Activated CD8-positive, alpha-beta memory T cell treated with anti-CD3 and anti-CD28 coated beads for 1 hour (primary cell): ENCODE results near the gene CFAP46.
"Not testable (repeated sequence)": the region's sequence is repeated elsewhere in the genome, so short reads cannot be mapped to it uniquely, and the experiment has no call there.

Experiments
- DNase-seq, 2 donors: peaks; one replicate each; pipeline ENCODE4 v3.0.0-alpha.2; 2020; ENCODE audit warnings: low read depth in 1 of 2; ENCODE audit errors: extremely low read depth in 1 of 2

The CFAP46 gene

DNA sequence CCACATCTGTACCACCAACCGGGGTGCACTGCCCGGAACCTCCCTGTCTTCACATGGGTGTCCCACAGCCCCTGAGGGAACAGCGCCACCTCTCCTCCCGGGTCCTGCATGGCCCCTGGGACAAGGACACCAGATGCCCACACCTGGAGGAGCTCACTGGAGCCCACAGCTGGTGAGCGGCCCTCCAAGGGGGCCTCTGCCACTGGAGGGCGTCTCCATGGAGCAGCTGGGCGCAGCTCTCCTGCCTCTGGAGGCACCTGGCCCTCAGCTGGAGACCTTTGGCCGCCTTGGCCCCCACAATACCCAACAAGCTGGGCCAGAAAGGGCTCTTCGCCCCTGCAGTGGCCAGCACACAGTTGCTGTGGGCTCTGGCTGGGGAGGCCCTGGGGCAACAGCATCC, 149.2 kb downstream of the CFAP46 start:
- DNase-seq, result no peak

DNA sequence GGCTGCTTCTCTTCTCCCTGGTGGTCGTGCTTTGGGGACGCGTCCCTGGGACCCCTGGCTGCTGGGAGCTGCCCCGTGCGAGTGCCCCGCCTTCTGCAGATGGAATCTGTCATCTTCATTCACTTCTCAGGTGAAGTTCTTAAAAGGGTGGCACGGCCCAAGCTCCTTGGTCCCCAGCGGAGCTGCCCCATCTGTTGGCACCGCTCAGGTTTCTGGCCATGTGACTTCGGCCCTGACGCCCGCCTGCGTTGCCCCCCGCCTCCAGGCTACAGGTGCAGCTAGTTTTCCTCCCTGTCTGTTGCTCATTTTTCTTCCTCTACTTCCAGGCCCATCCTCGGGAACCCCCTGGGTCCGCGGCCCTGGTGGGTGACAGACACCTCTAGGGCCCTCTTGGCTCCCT, 149.6 kb downstream of the CFAP46 start:
- no peak for DNase-seq

DNA sequence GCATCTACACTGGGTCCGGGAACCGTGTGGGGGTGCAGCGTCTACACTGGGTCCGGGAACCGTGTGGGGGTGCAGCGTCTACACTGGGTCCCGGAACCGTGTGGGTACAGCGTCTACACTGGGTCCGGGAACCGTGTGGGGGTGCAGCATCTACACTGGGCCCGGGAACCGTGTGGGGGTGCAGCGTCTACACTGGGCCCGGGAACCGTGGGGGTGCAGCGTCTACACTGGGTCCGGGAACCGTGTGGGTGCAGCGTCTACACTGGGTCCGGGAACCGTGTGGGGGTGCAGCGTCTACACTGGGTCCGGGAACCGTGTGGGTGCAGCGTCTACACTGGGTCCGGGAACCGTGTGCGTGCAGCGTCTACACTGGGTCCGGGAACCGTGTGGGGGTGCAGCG, 150.3 kb downstream of the CFAP46 start:
- not testable (repeated sequence) for DNase-seq

DNA sequence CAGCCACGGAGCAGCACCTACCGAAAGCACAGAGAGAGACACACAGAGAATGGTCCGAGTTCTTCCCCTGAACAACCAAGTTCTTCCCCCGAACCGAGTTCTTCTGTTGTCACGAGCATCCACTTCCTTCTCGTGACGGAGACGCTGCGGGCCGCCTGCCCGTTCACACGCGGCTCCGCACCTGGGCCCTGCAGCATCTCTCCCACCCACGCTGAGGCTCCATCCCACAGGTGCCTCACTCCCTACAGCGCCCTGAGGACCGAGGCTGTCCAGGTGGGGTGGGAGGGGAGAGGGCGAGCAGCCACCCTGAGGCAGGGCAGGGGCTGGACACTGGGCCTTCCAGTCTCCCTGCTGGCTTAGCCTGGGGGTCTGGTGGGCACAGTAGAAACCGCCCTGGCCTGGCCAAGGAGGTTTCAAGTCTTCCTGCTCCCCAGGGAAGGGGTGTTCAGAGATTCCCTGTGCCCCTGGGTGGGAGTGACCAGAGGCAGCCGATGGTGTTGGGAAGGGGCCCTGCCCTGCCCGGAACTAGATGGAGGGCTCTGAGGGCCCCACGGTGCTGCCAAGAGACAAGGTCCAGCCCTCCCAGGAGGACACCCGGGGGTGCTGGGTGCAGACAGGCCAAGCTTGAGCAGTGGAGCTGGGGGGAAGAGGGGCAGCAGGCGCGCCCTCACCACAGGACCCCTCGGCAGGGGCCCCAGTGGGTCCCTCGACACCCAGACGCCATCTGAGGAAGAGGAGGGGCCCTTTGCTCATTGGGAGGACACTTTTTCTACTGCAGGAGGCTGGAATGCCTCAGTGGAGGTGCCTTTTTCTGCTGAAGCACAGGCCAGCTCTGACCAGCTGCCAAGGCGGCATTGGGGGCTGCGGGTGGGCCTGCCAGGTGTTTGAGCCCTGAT, 151.2 kb downstream of the CFAP46 start:
- no peak for DNase-seq

DNA sequence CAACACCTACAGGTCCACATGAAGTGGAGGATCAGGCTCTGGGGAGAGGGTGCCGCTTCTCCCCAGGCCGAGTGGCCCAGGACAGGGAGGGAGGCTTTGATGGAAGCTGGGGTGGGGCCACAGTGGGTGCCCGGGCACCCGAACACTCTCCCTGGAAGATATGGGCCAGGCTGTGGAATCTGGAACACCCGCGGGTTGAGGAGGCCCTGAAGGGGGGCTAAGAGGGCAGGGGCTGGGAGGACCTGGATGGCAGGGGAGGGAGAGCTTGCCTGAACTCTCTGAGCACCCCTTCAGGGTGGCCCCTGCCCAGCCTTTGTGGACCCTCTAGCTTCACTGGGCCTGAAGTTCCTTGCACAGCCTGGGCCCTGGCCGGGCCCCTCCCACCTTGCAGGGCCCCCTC, 151.9 kb downstream of the CFAP46 start:
- no peak for DNase-seq

DNA sequence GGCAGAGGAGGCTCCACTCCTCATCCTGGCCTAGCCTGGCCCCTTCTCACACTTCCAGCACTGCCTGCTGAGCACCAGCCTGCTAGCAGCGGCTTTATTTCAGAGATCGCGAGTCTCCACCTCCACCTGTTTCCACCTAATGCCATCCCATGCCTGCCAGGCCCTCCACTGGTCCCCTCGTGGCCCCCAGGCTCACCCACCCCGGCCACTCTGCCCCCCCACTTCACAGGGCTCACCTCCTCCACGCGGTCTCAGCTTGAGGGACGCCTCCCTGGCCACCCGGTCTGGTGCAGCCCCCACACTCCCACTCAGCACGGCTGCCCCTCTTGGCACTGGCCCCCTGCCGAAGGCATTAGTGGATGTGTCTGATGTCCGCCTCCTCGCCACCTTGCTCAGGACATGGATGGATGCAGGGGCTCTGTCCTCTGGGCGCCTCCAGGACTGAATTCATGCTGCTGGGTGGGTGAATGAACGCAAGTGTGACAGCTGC, 152.7 kb downstream of the CFAP46 start:
- no peak for DNase-seq

DNA sequence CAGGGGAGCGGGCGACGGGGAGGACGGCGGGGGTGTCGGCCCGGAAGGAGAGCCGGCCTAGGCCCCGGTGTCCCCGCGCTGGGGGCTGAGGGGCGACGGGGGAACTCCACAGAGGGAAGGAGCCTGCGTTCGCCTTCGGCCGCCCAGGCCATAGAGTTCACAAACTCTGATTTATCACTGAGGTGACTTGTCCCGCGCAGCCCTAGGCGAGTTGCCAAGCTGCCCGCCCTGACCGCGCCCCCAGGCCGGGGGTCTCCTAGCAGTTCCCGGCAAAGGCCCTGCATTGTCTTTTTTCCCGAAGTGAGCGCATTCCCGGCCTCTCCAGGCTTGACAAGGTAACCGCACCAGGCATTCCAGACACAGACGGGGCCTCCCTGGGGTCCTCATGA, 153.5 kb downstream of the CFAP46 start:
- DNase-seq, result no peak

DNA sequence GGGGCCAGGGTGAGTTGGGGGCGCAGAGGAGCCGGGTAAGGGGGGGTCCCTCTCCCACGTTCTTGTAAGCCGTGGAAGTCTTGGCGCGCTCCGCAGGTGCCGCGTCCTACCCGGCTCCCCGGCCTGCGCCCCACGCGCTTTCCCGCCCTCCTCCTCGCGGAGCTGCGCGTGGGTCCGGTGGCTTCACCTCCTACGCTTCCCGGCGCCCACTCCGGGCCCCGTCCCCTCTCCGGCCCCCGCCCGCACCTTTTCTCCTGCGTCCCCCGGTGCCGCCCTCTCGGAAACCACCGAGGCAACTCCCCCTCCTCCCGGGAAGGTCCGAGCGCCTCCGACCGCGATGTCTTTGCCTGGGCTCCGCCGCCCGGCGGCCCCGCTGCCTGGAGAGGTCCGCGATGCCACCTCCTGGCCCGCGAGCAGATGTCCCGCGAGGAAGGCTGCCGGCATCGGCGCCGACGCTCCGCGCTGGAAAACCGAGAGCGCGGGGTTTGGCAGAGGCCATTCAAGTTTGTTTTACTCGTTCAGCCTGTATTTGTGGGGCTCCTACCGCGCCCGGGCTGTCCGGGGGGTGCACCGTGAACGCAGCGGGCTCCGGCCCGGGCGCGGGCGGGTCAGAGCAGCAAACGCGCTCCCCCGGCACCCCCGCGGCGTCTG, 154.1 kb downstream of the CFAP46 start:
- no peak for DNase-seq

DNA sequence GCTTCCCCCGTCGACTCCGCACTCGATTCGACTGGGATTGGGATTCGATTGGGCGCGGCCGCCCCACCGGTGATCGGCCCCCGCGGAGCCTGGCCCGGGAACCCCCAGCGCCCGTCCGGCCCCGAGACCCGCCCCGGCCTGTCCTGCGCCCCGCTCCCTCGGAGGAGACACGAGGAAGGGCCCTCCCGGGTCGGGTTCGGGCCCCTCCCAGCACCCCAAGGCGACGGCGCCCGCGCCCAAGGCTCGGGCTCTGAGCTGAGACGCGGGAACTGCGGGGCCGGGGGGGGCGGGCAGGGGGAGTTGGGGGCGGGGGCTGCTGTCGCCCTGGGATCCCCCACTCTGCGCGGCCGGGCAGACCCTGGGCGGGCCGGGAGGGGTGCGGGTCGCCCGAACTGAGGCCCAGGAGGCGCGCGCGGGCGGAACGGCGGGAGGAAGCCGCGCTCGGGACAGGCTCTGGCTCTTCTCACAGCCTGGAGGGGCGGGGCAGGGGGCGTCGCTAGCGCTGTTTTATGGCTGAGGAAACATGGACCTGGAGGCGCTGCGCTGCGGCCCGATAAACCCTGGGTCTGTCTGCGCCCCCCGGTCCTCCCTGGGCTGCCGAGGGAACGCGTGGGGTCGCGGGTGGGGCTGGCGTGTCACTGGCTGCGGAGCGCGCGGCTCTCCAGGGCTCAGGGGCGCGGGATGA, 154.7 kb downstream of the CFAP46 start:
- DNase-seq, result no peak

DNA sequence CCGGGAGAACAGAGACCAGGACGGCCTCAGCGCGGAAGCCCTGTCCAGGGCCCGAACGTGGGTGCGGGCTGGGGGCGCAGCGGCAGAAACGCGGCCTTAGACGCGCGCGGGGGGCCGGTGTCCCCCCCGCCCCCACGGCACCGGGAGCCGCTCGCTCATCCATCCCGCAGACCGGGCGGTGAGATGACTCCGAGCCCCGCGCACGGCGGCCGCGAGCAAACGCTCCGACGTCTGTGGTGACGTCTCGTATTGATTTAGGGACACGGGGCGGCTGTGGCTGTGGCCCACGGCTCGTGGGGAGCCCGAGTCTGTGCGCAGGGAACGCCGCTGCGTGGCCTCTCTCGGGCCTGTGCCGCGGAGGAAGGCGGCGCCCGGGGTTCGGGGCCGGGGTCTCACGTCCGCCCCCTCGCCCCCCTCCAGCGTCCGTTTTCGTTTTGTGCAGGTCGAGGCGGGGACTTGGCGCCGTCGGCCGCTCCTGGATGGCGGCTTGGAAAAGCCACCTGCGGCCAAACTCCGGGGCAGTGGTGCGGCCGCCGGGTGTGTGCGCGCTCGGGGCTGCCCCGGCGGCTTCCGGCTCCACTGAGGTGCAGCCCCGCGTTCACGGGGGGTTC, 155.4 kb downstream of the CFAP46 start:
- no peak for DNase-seq

DNA sequence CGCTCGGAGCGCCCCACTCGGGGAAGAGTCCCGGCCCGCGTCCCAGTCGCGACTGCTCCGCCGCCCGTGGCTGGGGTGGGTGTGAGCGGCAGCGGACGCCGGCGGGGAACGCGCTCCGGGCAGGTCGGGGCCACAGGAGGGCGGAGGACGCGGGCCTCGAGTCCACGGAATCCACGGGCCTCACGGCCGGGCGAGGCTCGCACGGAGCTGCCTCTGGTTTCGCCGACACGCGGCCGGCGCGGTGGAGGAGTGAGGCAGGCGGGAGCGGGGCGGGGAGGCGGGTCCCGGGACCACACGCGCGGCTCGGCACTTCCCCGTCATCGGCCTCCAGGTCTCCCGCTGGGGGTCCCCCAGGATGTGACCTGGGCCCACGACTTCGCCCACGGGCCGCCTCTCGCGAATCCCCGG, 155.9 kb downstream of the CFAP46 start:
- DNase-seq, result no peak

DNA sequence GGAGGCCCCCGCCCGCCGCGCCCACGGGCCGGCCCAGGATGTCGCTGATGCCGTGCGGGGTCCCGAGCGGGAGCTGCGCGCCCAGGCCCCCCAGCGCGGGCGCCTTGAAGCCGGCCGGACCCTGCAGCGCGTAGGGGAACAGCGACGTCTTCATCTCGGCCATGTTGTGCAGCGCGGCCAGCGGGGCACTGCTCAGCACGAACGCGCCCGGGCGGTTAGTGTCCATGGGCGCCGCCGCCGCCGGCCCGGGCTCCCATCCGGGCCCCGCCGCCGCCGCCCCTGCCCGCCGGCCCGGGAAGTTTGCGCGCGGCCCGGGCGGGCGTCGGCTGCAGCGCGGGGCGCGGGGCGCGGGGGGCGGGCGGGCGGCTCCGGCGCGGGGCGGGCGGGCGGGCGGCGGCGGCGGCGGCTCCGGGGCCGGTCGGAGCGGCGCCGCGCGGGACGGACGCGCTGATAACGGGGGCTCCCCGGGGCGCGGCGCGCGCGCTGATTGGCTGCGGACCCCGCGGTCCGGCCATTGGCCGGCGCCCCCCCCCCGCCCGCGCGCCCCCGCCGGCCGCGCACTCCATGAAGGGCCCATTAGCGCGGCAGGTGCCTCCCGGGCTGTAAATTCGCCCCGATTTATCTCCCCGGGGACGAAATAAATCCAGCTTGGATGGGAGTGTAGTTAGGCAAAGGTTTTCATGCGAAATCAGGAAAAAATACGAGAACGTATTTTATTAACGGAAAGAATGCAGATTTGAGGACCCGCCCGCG, 156.5 kb downstream of the CFAP46 start, which contains the start of gene NKX6-2:
NKX6-2 (minus strand) TSS at position 425 of the 753 bp plus-strand sequence; CDS start at position 226, 199 bp downstream.
- DNase-seq, result no peak

DNA sequence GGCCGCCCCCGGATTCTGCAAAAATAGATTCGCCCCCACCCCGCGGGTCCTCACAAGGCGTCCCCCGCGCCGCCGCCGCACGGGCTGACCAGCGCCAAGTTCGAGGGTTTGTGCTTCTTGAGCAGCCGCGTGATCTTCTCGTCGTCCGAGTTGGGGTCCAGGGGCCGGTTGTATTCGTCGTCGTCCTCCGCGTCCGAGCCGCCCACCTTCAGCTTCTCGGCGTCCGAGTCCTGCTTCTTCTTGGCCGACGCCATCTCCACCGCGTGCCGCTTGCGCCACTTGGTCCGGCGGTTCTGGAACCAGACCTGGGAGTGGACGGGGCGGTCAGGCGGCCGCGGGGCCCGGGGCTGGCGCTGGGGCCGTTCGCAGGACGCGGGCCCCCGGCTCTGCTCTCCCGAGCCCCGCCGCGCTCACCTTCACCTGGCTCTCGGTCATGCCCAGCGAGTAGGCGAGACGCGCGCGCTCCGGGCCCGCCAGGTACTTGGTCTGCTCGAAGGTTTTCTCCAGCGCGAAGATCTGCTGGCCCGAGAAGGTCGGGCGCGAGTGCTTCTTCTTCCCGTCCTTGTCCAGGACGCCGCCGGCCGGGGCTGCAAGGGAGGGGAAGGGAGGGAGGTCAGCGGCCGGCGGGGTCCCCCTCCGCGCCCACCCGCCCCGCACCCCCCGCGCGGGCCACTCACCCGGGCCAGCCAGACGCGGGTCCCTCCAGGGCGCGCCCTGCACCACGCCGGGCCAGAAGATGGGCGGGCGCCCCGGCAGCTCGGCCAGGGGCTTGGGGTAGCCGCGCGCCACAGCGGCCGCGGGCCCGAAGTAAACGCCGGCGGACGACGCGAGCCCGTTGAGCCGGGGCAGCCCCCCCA, 157.3 kb downstream of the CFAP46 start:
- DNase-seq, result no peak

DNA sequence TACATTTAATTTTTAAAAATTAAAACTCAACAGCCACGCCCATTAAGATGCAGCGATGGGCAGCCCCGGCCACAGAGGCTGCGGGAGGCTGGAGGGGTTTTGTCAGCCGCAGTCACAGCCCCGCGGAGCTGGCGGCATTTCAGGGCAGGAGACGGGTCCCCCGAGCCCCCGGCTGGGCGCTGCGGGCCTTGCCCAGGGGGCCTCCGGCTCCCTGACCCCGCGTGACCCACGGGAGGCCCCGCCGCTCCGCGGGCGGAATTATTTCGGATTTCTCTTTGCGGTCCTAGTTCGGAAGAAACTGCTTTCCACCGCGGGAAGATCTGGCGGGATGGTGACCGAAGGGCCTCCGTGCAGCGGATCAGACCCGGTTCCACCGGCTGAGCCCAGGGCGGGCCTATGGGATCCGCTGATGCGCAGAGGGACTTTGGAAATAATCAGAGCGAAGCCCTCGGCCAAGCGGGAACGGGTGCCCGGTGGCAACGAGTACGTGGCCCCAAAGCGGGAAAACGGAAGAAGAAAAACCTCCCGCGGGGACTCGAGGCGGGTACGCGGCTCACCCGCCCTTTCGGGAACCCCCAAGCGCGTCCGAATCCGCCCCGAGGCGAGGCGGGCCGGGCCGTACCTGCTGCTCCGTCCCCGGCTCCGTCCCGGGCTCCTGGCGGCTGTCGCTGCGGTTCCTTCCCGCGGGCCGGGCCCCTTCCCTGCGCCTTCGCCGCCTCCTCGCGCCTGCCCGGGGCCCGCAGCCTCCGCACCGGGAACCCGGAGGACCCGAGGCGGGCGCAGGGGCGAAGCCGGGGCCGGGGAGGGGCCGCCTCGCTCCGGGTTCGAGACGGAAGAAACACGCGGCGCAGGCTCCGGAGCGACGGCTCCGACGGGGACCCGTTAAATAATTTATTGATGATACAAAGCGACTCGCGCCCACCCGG, 158.2 kb downstream of the CFAP46 start:
- no peak for DNase-seq

DNA sequence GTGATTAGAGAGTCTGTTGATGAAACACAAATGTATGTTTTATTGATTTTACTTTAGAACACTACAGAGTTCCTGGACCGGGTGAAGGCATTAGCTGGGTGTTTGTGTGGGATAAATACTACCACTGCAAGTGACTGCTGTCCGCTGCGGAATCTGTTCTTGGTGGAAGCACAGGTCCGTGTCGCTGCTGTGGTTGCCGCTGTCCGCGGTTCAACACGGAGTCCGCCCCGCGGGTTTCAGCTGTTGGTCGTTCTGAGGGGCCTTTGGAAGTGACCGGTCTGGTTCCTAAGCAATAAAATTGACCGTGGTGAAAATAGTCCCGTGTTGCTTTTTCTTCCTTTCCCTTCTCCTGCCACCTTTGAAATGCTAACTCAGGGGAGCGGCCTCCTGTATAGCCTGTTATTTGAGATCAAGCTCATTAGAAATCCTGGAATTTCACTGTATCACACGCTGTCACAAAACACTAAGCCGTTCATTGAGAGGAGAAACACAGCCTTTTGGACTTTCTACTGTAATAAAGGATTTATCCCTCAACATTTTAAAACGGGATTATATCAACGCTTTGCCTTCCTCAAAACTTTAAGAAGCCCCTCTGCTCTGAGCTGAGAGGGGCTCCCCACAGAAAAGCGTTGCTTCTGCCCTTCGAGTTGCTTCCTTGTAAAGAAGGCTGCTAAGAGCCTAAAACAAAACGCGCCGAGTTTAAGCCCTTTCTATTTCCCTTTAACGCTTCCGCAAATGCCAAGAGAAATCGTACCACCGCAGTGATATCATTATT, 159.0 kb downstream of the CFAP46 start:
- no peak for DNase-seq

DNA sequence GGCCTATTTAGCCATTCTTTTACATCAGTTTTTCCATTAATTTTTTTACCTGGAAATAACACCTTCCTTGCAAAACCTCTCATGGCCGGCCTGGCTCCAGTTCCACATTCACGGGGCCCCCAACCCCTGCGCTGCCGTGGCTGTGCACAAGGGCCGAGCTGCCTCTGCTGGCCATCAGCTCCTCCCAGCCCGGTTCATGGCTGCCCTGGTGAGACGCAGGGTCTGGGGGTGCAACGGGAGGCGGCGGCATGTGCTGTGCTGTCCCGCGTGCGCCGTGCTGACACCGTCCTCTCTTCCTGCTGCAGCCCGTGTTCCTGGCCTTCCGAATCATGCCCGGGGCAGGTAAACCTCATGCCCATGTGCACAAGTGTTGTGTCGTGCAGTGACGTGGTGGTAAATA, 160.8 kb downstream of the CFAP46 start:
- DNase-seq, result no peak

DNA sequence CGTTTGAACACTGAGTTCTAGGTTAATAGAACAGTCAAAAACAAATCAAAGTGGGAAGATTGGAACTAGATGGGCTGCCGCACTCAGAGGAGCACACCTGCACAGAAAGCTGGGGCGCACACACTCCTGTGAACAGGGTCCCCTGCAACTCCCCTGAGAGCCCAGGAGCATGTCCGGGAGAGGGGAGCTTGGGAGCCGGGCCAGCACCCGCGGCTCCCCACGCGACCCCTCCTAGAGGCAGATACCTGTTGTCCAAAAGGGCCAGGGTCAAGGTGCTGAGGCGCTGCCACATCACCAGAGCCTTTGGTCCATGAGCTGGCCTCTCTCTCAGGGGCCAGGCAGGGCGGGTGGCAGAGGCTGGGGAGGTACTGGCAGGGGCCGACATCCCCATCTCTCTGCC, 162.0 kb downstream of the CFAP46 start:
- DNase-seq, result no peak
